Osteocyte (in vitro differentiated cells): ENCODE measurements around the gene KAT2B. TPM values are rescaled to one million over a fixed set of nuclear protein-coding genes. Genes with fewer than 3 reads are reported as not detected.

ENCODE experiments used
- DNase-seq: peaks from one replicate; pipeline ENCODE4 v3.0.0; 2021; ENCODE audit warnings: mixed read lengths; ENCODE audit not compliant: unreplicated experiment; ENCODE audit errors: extremely low spot score
- H3K27ac Mint-ChIP-seq: one replicate; pipeline ENCODE4 v1.8.0; 2021; ENCODE audit warnings: mild to moderate bottlenecking, mixed read lengths; ENCODE audit not compliant: unreplicated experiment
- H3K27me3 Mint-ChIP-seq: one replicate; pipeline ENCODE4 v1.8.0; 2021; ENCODE audit warnings: mixed read lengths; ENCODE audit not compliant: unreplicated experiment
- H3K36me3 Mint-ChIP-seq: one replicate; pipeline ENCODE4 v1.8.0; 2021; ENCODE audit warnings: mixed read lengths; ENCODE audit not compliant: unreplicated experiment
- H3K4me1 Mint-ChIP-seq: one replicate; pipeline ENCODE4 v1.8.0; 2021; ENCODE audit warnings: mixed read lengths; ENCODE audit not compliant: unreplicated experiment
- H3K4me3 Mint-ChIP-seq: one replicate; pipeline ENCODE4 v1.8.0; 2021; ENCODE audit warnings: mild to moderate bottlenecking, moderate library complexity, mixed read lengths; ENCODE audit not compliant: unreplicated experiment
- H3K9me3 Mint-ChIP-seq: one replicate; pipeline ENCODE4 v1.8.0; 2021; ENCODE audit warnings: mixed read lengths; ENCODE audit not compliant: unreplicated experiment
- CTCF ChIP-seq: fragments of 200-600 bp; sonication (generic); IDR thresholded peaks from 2 replicates; pipeline ENCODE4 v1.5.0; 2021; ENCODE audit warnings: antibody characterized with exemption, mild to moderate bottlenecking, moderate library complexity
- total RNA-seq: library from RNA; stranded (reverse); gene quantifications from 2 replicates; pipeline ENCODE4 v1.2.1, GENCODE V29; 2021

Gene KAT2B
- total RNA-seq, 1 donor from 2014 or later = 15.7 TPM

- TF ChIP-seq CTCF = no peak
- Mint-ChIP-seq H3K27ac (no peak overlapping the region), H3K4me1 (peaks cover 14% of the 10 kb centered on the region), H3K27me3 (no peaks in the 10 kb centered on the region), H3K36me3 (no peaks in the 10 kb centered on the region), H3K9me3 (no peaks in the 10 kb centered on the region), H3K4me3 (no peak overlapping the region)
- no peak for DNase-seq
Observed at GRCh38 chr3:20066850-20067617, 26.8 kb downstream of the KAT2B start.

DNA sequence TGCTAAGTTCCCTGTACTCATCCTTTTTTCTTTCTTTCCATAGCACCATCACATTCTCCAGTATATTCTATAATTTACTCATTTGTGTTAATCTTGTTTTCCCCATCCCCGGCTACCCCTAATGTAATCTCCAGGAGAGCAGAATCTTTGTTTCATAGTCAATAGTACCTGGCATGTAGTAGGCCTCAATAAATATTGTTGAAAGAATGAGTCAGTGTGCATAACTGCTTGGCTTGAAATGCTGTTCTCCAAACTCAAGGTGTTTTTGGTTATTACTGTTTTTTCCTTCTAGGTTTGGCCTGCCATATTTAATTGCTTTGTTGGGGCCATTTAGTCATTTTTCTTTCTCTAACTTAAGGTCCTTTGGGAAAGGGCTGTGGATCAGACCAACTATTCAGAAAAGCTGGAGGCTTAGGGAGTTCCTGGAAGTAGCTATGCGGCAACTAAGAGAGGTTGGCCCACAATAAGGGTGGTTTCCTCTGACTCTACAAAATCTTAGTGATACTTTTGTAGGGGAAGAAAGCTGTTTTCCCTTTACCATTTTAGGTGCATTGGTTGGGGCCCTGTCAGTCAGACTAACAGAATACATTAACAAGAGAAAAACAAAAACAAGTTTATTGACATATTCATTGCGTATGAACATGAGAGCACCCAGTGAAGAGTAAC is 28.4 kb downstream of the KAT2B start:
- no peak overlapping the region for H3K27ac Mint-ChIP-seq
- no peaks in the 10 kb centered on the region for H3K9me3 Mint-ChIP-seq
- peaks cover 16% of the 10 kb centered on the region for H3K4me1 Mint-ChIP-seq
- no peak overlapping the region for H3K4me3 Mint-ChIP-seq
- TF ChIP-seq CTCF = no peak
- DNase-seq = no peak
- peaks cover 2% of the 10 kb centered on the region for H3K36me3 Mint-ChIP-seq
- H3K27me3 Mint-ChIP-seq = no peaks in the 10 kb centered on the region

DNA sequence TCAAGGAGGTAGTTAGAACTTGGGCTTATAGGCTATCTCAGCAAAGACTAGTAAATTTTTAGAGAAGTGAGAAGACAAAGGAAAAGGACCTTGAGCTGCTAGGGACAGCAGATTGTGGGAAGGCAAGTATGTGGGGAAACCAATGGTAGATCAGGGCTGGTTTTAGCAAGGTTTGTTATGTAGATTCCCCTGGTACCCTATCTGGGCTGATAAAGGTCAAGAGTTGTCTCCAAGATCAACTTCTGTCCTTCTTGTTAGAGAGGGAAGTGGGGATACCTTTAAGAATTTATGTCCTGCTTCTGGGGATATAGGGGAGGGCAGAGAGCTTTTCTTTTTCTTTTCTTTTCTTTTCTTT is 28.9 kb downstream of the KAT2B start:
- H3K4me3 Mint-ChIP-seq = no peak overlapping the region
- H3K27ac Mint-ChIP-seq = no peak overlapping the region
- H3K4me1 Mint-ChIP-seq = peaks cover 21% of the 10 kb centered on the region
- H3K36me3 Mint-ChIP-seq = peaks cover 2% of the 10 kb centered on the region
- no peaks in the 10 kb centered on the region for H3K9me3 Mint-ChIP-seq
- no peak for TF ChIP-seq CTCF
- no peaks in the 10 kb centered on the region for H3K27me3 Mint-ChIP-seq
- no peak for DNase-seq

- no peak for DNase-seq
- Mint-ChIP-seq H3K27me3 (no peaks in the 10 kb centered on the region), H3K4me3 (no peak overlapping the region)
Observed at GRCh38 chr3:20071175-20071574, 30.9 kb downstream of the KAT2B start.

More at GRCh38 chr3:20071175-20071574, 30.9 kb downstream of the KAT2B start:
- Mint-ChIP-seq H3K36me3 (peaks cover 2% of the 10 kb centered on the region), H3K9me3 (no peaks in the 10 kb centered on the region), H3K27ac (no peak overlapping the region), H3K4me1 (peaks cover 19% of the 10 kb centered on the region)
- TF ChIP-seq CTCF = no peak
